GM12873 (cell line): ENCODE measurements around the gene PNPLA2.

ENCODE experiments used
- CTCF ChIP-seq: IDR thresholded peaks from 2 replicates; pipeline ENCODE4 v1.5.1; 2012; ENCODE audit warnings: low read depth, mild to moderate bottlenecking, moderate library complexity, low read length, control low read depth; ENCODE audit not compliant: insufficient read depth; ENCODE audit errors: missing control alignments

The PNPLA2 gene

GRCh38 chr11:862081-862661, 43.5 kb downstream of the PNPLA2 start:
- TF ChIP-seq CTCF: no peak

- TF ChIP-seq CTCF: no peak
Observed at GRCh38 chr11:862696-863022, 43.9 kb downstream of the PNPLA2 start.

GRCh38 chr11:863023-863909, 44.6 kb downstream of the PNPLA2 start:
- TF ChIP-seq CTCF: no peak

GRCh38 chr11:863910-864827, 45.5 kb downstream of the PNPLA2 start:
- TF ChIP-seq CTCF: no peak

GRCh38 chr11:864898-865297, 46.2 kb downstream of the PNPLA2 start:
- TF ChIP-seq CTCF: no peak

- TF ChIP-seq CTCF: no peak
Observed at GRCh38 chr11:865462-866430, 47.0 kb downstream of the PNPLA2 start.
